ENCODE data around the gene SIK3. TPM values are rescaled to one million over a fixed set of nuclear protein-coding genes. Genes with fewer than 3 reads are reported as not detected.

SIK3 gene
- total RNA-seq, 2 donors from 2014 or later, result 37.2 to 43.5 TPM

- Histone ChIP-seq H3K4me1 (ENCODE audit: control insufficient read depth, insufficient read depth, low read length) (no peaks in the 10 kb centered on the region), H3K9me3 (ENCODE audit: control insufficient read depth, low read length) (no peaks in the 10 kb centered on the region), H3K27me3 (ENCODE audit: control insufficient read depth, insufficient read depth, low read length, poor library complexity, severe bottlenecking) (no peaks in the 10 kb centered on the region), H3K4me3 (ENCODE audit: low read length) (no peak overlapping the region), H3K36me3 (ENCODE audit: control insufficient read depth, insufficient read depth, low read length) (no peaks in the 10 kb centered on the region), H3K9ac (ENCODE audit: extremely low read depth, low read length, poor library complexity, severe bottlenecking) (no peak overlapping the region), H3K27ac (ENCODE audit: low read depth, low read length) (no peak overlapping the region)
- H3K36me3 Mint-ChIP-seq (ENCODE audit: low read depth), result peaks cover 2% of the 10 kb centered on the region
- DNase-seq, result no peak
- no peaks in the 10 kb centered on the region for H3K9me3 Mint-ChIP-seq
- H3K4me1 Mint-ChIP-seq, result peaks cover 17% of the 10 kb centered on the region
- TF ChIP-seq CTCF (conservative IDR thresholded peaks at IDR 0.05), result no peak
- no peak overlapping the region for H3K27ac Mint-ChIP-seq
- no peaks in the 10 kb centered on the region for H3K27me3 Mint-ChIP-seq (ENCODE audit: insufficient read depth)
- WGBS, 2 experiments (ENCODE audit: insufficient coverage in 1 of 2, insufficient read length in 1 of 2), result 87% methylated on average over 1 of the region's 1 CpG; no CpG with 5 or more reads in 1 of the 2 experiments
- H3K4me3 Mint-ChIP-seq, result no peak overlapping the region
Measured at GRCh38 chr11:117039900-117040299, 58.3 kb downstream of the SIK3 start.

- no peak overlapping the region for H3K27ac Mint-ChIP-seq
- Histone ChIP-seq H3K9me3 (ENCODE audit: control insufficient read depth, low read length) (no peaks in the 10 kb centered on the region), H3K4me3 (ENCODE audit: low read length) (no peak overlapping the region), H3K27ac (ENCODE audit: low read depth, low read length) (no peak overlapping the region), H3K9ac (ENCODE audit: extremely low read depth, low read length, poor library complexity, severe bottlenecking) (no peak overlapping the region), H3K4me1 (ENCODE audit: control insufficient read depth, insufficient read depth, low read length) (no peaks in the 10 kb centered on the region), H3K27me3 (ENCODE audit: control insufficient read depth, insufficient read depth, low read length, poor library complexity, severe bottlenecking) (no peaks in the 10 kb centered on the region), H3K36me3 (ENCODE audit: control insufficient read depth, insufficient read depth, low read length) (no peaks in the 10 kb centered on the region)
- WGBS, 2 experiments (ENCODE audit: insufficient coverage in 1 of 2, insufficient read length in 1 of 2), result 100% methylated on average over 2 of the region's 3 CpGs; no CpG with 5 or more reads in 1 of the 2 experiments
- no peaks in the 10 kb centered on the region for H3K9me3 Mint-ChIP-seq
- DNase-seq, result no peak
- H3K4me3 Mint-ChIP-seq, result no peak overlapping the region
- H3K36me3 Mint-ChIP-seq (ENCODE audit: low read depth), result peaks cover 2% of the 10 kb centered on the region
- no peaks in the 10 kb centered on the region for H3K27me3 Mint-ChIP-seq (ENCODE audit: insufficient read depth)
- TF ChIP-seq CTCF (conservative IDR thresholded peaks at IDR 0.05), result no peak
- peaks cover 17% of the 10 kb centered on the region for H3K4me1 Mint-ChIP-seq
Measured at GRCh38 chr11:117039270-117039669, 59.0 kb downstream of the SIK3 start.

GRCh38 chr11:117037975-117038350, 60.3 kb downstream of the SIK3 start:
- 97 to 100% methylated on average over 1 of the region's 1 CpG for WGBS, 2 experiments (ENCODE audit: insufficient coverage in 1 of 2, insufficient read length in 1 of 2)

More at GRCh38 chr11:117037975-117038350, 60.3 kb downstream of the SIK3 start:
- no peak overlapping the region for H3K4me3 Mint-ChIP-seq
- no peak overlapping the region for H3K27ac ChIP-seq (ENCODE audit: low read depth, low read length)
- peak overlapping the region; percentile 59 for H3K27ac Mint-ChIP-seq
- H3K36me3 ChIP-seq (ENCODE audit: control insufficient read depth, insufficient read depth, low read length), result no peaks in the 10 kb centered on the region
- H3K4me1 ChIP-seq (ENCODE audit: control insufficient read depth, insufficient read depth, low read length), result no peaks in the 10 kb centered on the region
- no peak for TF ChIP-seq CTCF (conservative IDR thresholded peaks at IDR 0.05)
- DNase-seq, result no peak
- H3K4me3 ChIP-seq (ENCODE audit: low read length), result no peak overlapping the region
- no peaks in the 10 kb centered on the region for H3K9me3 ChIP-seq (ENCODE audit: control insufficient read depth, low read length)
- peaks cover 17% of the 10 kb centered on the region for H3K4me1 Mint-ChIP-seq
- H3K27me3 ChIP-seq (ENCODE audit: control insufficient read depth, insufficient read depth, low read length, poor library complexity, severe bottlenecking), result no peaks in the 10 kb centered on the region
- H3K9me3 Mint-ChIP-seq, result no peaks in the 10 kb centered on the region
- H3K9ac ChIP-seq (ENCODE audit: extremely low read depth, low read length, poor library complexity, severe bottlenecking), result no peak overlapping the region
- no peaks in the 10 kb centered on the region for H3K27me3 Mint-ChIP-seq (ENCODE audit: insufficient read depth)
- peaks cover 2% of the 10 kb centered on the region for H3K36me3 Mint-ChIP-seq (ENCODE audit: low read depth)
